ENCODE data around the gene CYB5RL. TPM values are rescaled to one million over a fixed set of nuclear protein-coding genes. Genes with fewer than 3 reads are reported as not detected.

CYB5RL gene
- total RNA-seq, 6 experiments from 2014 or later = 4.5 to 6.1 (median 5.2) TPM

- no peak for DNase-seq
- no peak overlapping the region for H3K4me3 Mint-ChIP-seq
- H3K27ac Mint-ChIP-seq = no peak overlapping the region
- no peak for TF ChIP-seq CTCF (IDR thresholded peaks at IDR 0.05)
- H3K36me3 Mint-ChIP-seq (ENCODE audit: low read depth) = no peaks in the 10 kb centered on the region
- H3K4me1 Mint-ChIP-seq (ENCODE audit: low read depth) = peaks cover 24% of the 10 kb centered on the region
- peaks cover 6% of the 10 kb centered on the region for H3K27me3 Mint-ChIP-seq (ENCODE audit: insufficient read depth)
- no peaks in the 10 kb centered on the region for H3K9me3 Mint-ChIP-seq
These were observed 28.8 kb upstream of the CYB5RL start for GRCh38 chr1:54228638-54229079.

DNA sequence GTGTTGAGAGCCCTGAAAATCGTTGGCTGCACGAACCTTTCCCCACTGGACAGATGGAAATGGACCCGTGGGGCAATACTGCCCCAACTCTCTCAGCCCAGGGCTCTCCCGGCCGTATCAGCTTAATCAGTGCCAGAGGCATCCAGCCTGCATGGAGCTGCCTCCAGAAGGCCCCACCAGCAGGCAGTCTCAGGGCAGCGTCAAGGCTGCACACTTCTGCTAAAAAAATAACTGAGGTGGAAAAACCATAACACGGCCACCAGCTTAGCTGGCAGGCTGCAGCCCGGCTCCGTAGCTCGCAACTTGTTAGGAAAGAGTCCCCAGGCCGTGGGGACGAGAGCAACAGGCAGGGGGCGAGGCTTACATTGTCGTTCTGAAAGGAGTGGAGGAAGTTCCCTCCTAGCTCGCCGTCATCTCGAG lies 28.1 kb upstream of the CYB5RL start:
- no peaks in the 10 kb centered on the region for H3K9me3 Mint-ChIP-seq
- H3K36me3 Mint-ChIP-seq (ENCODE audit: low read depth) = no peaks in the 10 kb centered on the region
- H3K4me1 Mint-ChIP-seq (ENCODE audit: low read depth) = peaks cover 24% of the 10 kb centered on the region
- no peak for DNase-seq
- H3K27ac Mint-ChIP-seq = no peak overlapping the region
- no peak overlapping the region for H3K4me3 Mint-ChIP-seq
- TF ChIP-seq CTCF (IDR thresholded peaks at IDR 0.05) = no peak
- H3K27me3 Mint-ChIP-seq (ENCODE audit: insufficient read depth) = peaks cover 7% of the 10 kb centered on the region

- peaks cover 10% of the 10 kb centered on the region for H3K27me3 Mint-ChIP-seq (ENCODE audit: insufficient read depth)
- no peak for DNase-seq
- TF ChIP-seq CTCF (IDR thresholded peaks at IDR 0.05) = no peak
- no peak overlapping the region for H3K4me3 Mint-ChIP-seq
- peaks cover 28% of the 10 kb centered on the region for H3K4me1 Mint-ChIP-seq (ENCODE audit: low read depth)
- no peaks in the 10 kb centered on the region for H3K9me3 Mint-ChIP-seq
- no peaks in the 10 kb centered on the region for H3K36me3 Mint-ChIP-seq (ENCODE audit: low read depth)
- peak overlapping the region; percentile 42 for H3K27ac Mint-ChIP-seq
These were observed 27.3 kb upstream of the CYB5RL start for GRCh38 chr1:54227091-54227602.

- Mint-ChIP-seq H3K27me3 (ENCODE audit: insufficient read depth) (peaks cover 13% of the 10 kb centered on the region), H3K4me1 (ENCODE audit: low read depth) (peaks cover 30% of the 10 kb centered on the region), H3K27ac (no peak overlapping the region), H3K4me3 (no peak overlapping the region), H3K9me3 (no peaks in the 10 kb centered on the region), H3K36me3 (ENCODE audit: low read depth) (0 out of 2 replicates have a peak, but pooled peaks cover 4% of the 10 kb centered on the region)
- no peak for DNase-seq
- no peak for TF ChIP-seq CTCF (IDR thresholded peaks at IDR 0.05)
These were observed 26.2 kb upstream of the CYB5RL start for GRCh38 chr1:54225986-54226559.

GRCh38 chr1:54225378-54225777 lies 25.5 kb upstream of the CYB5RL start:
- Mint-ChIP-seq H3K4me1 (ENCODE audit: low read depth) (peaks cover 37% of the 10 kb centered on the region), H3K36me3 (ENCODE audit: low read depth) (0 out of 2 replicates have a peak, but pooled peaks cover 4% of the 10 kb centered on the region), H3K4me3 (no peak overlapping the region), H3K27ac (no peak overlapping the region), H3K27me3 (ENCODE audit: insufficient read depth) (peaks cover 13% of the 10 kb centered on the region), H3K9me3 (no peaks in the 10 kb centered on the region)
- no peak for DNase-seq
- no peak for TF ChIP-seq CTCF (IDR thresholded peaks at IDR 0.05)

All from HFFc6 (cell line).